ENCODE results near the gene TDG.
"Not testable (repeated sequence)": the region's sequence is repeated elsewhere in the genome, so short reads cannot be mapped to it uniquely, and the experiment has no call there.

The TDG gene

DNA sequence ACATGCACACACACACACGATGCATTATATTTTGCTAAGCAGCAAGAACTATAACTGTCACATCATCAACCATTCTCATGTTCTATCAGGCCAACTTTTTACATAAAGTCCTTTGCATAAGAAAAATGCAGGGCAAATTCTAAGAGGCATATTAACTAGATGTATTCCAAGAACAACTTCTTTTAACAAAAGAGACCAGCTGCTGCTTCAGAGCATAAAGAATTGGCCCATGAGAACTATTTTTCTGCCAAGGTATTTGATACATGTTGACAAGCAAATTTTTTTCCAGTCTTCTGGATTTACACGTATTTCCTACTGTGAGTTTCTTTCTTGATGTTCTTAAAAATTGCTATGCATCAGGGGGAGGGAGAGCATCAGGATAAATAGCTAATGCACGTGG, 57.1 kb downstream of the TDG start:
- no peak for DNase-seq (ENCODE audit: low read depth, low spot score)

DNA sequence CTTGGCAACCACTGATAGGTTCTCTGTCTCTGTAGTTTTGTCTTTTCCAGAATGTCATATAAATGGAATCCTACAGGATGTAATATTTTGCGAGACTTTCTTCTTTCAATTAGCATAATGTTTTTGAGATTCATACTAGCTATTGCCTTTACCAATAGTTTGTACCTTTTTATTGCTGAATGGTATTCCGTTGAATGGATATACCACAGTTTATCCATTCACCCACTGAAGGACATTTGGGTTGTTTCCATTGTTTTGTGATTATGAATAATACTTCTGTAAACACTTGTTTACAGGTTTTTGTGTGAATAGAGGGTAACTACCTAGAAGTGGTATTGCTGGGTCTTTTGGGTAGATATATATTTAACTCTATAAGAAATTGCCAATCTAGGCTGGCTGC, 58.0 kb downstream of the TDG start:
- no peak for DNase-seq (ENCODE audit: low read depth, low spot score)

DNA sequence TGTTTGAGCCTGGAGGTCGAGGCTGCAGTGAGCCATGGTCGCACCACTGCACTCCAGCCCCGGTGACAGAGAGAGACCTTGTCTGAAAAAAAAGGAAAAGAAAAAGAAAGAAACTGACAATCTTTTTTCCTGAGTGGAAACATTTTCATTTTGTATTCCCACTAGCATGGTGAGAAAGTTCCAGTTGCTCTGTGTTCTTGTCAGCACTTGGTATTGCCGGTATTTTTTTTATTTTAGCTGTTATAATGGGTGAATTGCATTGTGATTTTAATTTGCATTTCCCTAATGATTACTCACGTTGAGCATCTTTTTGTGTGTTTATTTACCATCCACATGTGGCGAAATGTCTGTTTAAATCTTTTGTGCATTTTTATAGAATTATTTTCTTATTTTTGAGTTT, 58.7 kb downstream of the TDG start:
- DNase-seq (ENCODE audit: low read depth, low spot score) = no peak

DNA sequence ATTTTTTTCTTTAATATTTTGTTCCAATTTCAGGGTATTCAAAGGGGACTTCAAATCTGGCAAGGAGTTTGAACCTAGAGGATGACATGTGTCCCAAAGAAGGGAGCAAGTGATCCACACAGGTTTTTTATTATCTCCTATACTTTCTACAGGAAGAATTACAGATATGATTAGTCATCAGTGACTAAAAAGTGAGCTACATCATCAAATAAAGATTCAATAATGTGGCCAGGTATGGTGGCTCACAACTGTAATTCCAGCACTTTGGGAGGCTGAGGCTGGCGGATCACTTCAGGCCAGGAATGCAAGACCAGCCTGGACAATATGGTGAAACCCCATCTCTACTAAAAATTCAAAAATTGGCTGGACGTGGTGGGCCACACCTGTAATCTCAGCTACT, 60.1 kb downstream of the TDG start:
- no peak for DNase-seq (ENCODE audit: low read depth, low spot score)

DNA sequence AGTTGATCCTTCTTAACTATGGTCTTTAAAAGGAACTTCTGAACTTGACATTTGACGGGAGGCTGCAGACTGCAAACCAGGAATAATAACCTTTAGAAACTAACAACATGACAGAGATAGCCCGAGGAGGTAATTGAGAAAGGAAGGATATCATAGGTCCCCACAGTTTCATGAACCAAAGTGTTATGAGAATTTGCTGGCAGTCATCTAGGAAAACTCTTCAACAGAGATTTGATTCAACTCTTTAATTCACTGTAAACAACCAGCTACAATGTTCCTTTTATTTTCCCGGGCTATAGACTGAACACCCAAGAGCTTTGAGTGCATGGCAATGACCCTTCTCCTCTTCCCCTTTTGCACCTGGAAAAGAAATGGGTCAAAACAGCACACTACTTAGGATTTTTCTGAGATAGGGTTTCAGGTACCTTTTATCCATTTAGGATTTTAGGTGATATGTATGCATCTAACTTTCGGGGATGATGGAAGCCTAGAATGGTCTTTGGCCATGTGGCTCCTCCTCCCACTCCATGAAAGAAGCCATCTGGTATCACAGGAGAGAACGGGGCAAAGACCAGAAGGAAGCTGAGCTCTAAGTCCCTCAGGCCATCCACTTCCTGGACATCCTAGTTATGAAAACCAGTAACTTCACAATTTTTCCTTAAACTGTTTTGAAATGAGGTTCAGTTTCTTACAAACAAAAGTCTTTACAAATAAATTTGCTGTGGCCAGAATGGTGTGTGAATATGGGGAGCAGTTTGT, 61.3 kb downstream of the TDG start:
- no peak for DNase-seq (ENCODE audit: low read depth, low spot score)

DNA sequence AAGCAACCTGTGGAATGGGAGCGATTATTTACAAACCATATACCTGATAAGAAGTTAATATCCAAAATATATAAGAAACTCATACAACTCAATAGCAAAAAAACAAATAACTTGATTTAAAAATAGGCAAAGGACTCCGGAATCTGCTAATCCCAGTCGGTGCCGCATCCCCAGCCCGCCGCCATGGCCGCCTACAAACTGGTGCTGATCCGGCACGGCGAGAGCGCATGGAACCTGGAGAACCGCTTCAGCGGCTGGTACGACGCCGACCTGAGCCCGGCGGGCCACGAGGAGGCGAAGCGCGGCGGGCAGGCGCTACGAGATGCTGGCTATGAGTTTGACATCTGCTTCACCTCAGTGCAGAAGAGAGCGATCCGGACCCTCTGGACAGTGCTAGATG, 64.9 kb downstream of the TDG start:
- not testable (repeated sequence) for DNase-seq (ENCODE audit: low read depth, low spot score)

DNA sequence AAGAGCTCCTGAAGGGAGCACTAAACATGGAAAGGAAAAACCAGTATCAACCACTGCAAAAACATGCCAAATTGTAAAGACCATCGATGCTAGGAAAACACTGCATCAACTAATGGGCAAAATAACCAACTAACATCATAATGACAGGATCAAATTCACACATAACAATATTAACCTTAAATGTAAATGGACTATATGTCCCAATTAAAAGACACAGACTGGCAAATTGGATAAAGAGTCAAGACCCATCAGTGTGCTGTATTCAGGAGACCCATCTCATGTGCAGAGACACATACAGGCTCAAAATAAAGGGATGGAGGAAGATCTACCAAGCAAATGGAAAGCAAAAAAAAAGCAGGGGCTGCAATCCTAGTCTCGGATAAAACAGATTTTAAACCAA, 70.5 kb downstream of the TDG start:
- not testable (repeated sequence) for DNase-seq (ENCODE audit: low read depth, low spot score)

Measured in iPS DF 19.7 (cell line).